Fibroblast of the conjunctiva (primary cell): ENCODE measurements around the gene HYAL4.

Experiments
- DNase-seq: peaks from one replicate; pipeline ENCODE4 v3.0.0-alpha.2; 2010; ENCODE audit warnings: low read depth

HYAL4 gene

GRCh38 chr7:123916240-123916724 lies 71.3 kb downstream of the HYAL4 start:
- DNase-seq = no peak

GRCh38 chr7:123917878-123918277 lies 72.9 kb downstream of the HYAL4 start:
- no peak for DNase-seq

- no peak for DNase-seq
Measured at GRCh38 chr7:123918309-123918708, 73.3 kb downstream of the HYAL4 start.

GRCh38 chr7:123923599-123923998 lies 78.6 kb downstream of the HYAL4 start:
- DNase-seq = no peak

GRCh38 chr7:123924941-123925340 lies 80.0 kb downstream of the HYAL4 start, which contains the start of gene SPAM1:
Gene SPAM1, plus strand, starts transcription at chr7:123925241. Its CDS starts 28,330 bp downstream, at chr7:123953571.
- no peak for DNase-seq
